HG03039 (cell line): ENCODE data around the gene SYNPO2.
"Not testable (repeated sequence)": the region's sequence is repeated elsewhere in the genome, so short reads cannot be mapped to it uniquely, and the experiment has no call there.

Experiments
- ATAC-seq: cut with Tn5 transposase; IDR thresholded peaks from one replicate; pipeline ENCODE4 v1.9.1; 2021; ENCODE audit warnings: mild to moderate bottlenecking, moderate library complexity; ENCODE audit not compliant: unreplicated experiment

The SYNPO2 gene

GRCh38 chr4:119050527-119051090 is 162.0 kb downstream of the SYNPO2 start:
- no peak for ATAC-seq

- no peak for ATAC-seq
These were observed 164.6 kb downstream of the SYNPO2 start for GRCh38 chr4:119053245-119053644.

GRCh38 chr4:119053997-119054396 is 165.3 kb downstream of the SYNPO2 start:
- no peak for ATAC-seq

GRCh38 chr4:119057417-119057816 is 168.8 kb downstream of the SYNPO2 start:
- ATAC-seq: no peak

- no peak for ATAC-seq
These were observed 170.6 kb downstream of the SYNPO2 start for GRCh38 chr4:119059221-119059620.

- ATAC-seq: not testable (repeated sequence)
These were observed 178.5 kb downstream of the SYNPO2 start for GRCh38 chr4:119067125-119067524.

GRCh38 chr4:119067670-119068360 is 179.2 kb downstream of the SYNPO2 start:
- not testable (repeated sequence) for ATAC-seq

- ATAC-seq: no peak
These were observed 179.9 kb downstream of the SYNPO2 start for GRCh38 chr4:119068529-119068962.

- no peak for ATAC-seq
These were observed 181.6 kb downstream of the SYNPO2 start for GRCh38 chr4:119070301-119070700.

- no peak for ATAC-seq
These were observed 192.3 kb downstream of the SYNPO2 start for GRCh38 chr4:119080721-119081541.

GRCh38 chr4:119081542-119081859 is 192.8 kb downstream of the SYNPO2 start:
- no peak for ATAC-seq

- no peak for ATAC-seq
These were observed 193.3 kb downstream of the SYNPO2 start for GRCh38 chr4:119081943-119082342.

GRCh38 chr4:119082661-119083060 is 194.0 kb downstream of the SYNPO2 start:
- ATAC-seq: no peak

- no peak for ATAC-seq
These were observed 195.9 kb downstream of the SYNPO2 start for GRCh38 chr4:119084513-119084912.

- no peak for ATAC-seq
These were observed 198.5 kb downstream of the SYNPO2 start for GRCh38 chr4:119087121-119087520.

- no peak for ATAC-seq
These were observed 199.0 kb downstream of the SYNPO2 start for GRCh38 chr4:119087656-119088055.

- ATAC-seq: no peak
These were observed 204.6 kb downstream of the SYNPO2 start for GRCh38 chr4:119093042-119093827.

- ATAC-seq: no peak
These were observed 208.7 kb downstream of the SYNPO2 start for GRCh38 chr4:119097282-119097900.

GRCh38 chr4:119098306-119098705 is 209.7 kb downstream of the SYNPO2 start:
- no peak for ATAC-seq

- no peak for ATAC-seq
These were observed 210.7 kb downstream of the SYNPO2 start for GRCh38 chr4:119099227-119099810.
